GM12878 (cell line): ENCODE results near the gene TREM1. TPM values are rescaled to one million over a fixed set of nuclear protein-coding genes. Genes with fewer than 3 reads are reported as not detected.
A peak's percentile ranks its signal among the peaks of the same experiment; 100 is the strongest.

Experiments
- CEBPB ChIP-seq, 2 experiments: fragments of 150-350 bp in 1 of 2; IDR thresholded peaks; 2 replicates each; pipeline ENCODE4 v1.6.1; 2012 to 2014; ENCODE audit warnings: low read depth in 2 of 2, low read length in 2 of 2, borderline replicate concordance in 1 of 2, inconsistent platforms in 1 of 2
- CREM ChIP-seq: IDR thresholded peaks from 2 replicates; pipeline ENCODE4 v1.6.1; 2014; ENCODE audit warnings: antibody characterized with exemption, low read depth
- ELK1 ChIP-seq: IDR thresholded peaks from 2 replicates; pipeline ENCODE4 v1.6.1; 2012; ENCODE audit warnings: low read depth, low read length, improper control_type of control experiment
- EP300 ChIP-seq, 2 experiments: fragments of 150-350 bp in 1 of 2; IDR thresholded peaks; 2 replicates each; pipeline ENCODE4 v1.6.1; 2011 to 2012; ENCODE audit warnings: low read depth in 2 of 2, low read length in 2 of 2, borderline replicate concordance in 1 of 2, improper control_type of control experiment in 1 of 2, inconsistent platforms in 1 of 2; ENCODE audit not compliant: control insufficient read depth in 1 of 2
- FOXM1 ChIP-seq: IDR thresholded peaks from 2 replicates; pipeline ENCODE4 v1.6.1; 2012; ENCODE audit warnings: low read depth, mild to moderate bottlenecking, inconsistent platforms, low read length, moderate library complexity
- IKZF2 ChIP-seq, 2 experiments: fragments of 450-650 bp; IDR thresholded peaks; 2 replicates each; pipeline ENCODE4 v1.6.1; 2017; ENCODE audit warnings: mild to moderate bottlenecking in 2 of 2, moderate library complexity in 2 of 2
- KDM1A ChIP-seq: fragments of 200-600 bp; sonication (generic); IDR thresholded peaks from 2 replicates; pipeline ENCODE4 v1.6.1; 2016; ENCODE audit warnings: borderline replicate concordance
- SIN3A ChIP-seq: IDR thresholded peaks from 2 replicates; pipeline ENCODE4 v1.6.1; 2012; ENCODE audit warnings: low read depth, low read length, improper control_type of control experiment
- SRF ChIP-seq, 2 experiments: IDR thresholded peaks; 2 replicates each; pipeline ENCODE4 v1.6.1; 2011; ENCODE audit warnings: low read depth in 2 of 2, low read length in 2 of 2, mild to moderate bottlenecking in 1 of 2, moderate library complexity in 1 of 2
- STAT1 ChIP-seq: fragments of 450-650 bp; conservative IDR thresholded peaks from 2 replicates; pipeline ENCODE4 v1.6.1; 2014; ENCODE audit warnings: antibody characterized with exemption, mild to moderate bottlenecking
- TAF1 ChIP-seq: IDR thresholded peaks from 2 replicates; pipeline ENCODE4 v1.6.1; 2011; ENCODE audit warnings: mild to moderate bottlenecking, low read depth, low read length, borderline replicate concordance
- ZBED1 ChIP-seq: IDR thresholded peaks from 2 replicates; pipeline ENCODE4 v1.6.1; 2016; ENCODE audit warnings: borderline replicate concordance
- ZNF207 ChIP-seq: fragments of 450-650 bp; IDR thresholded peaks from 2 replicates; pipeline ENCODE4 v1.6.1; 2014; ENCODE audit warnings: antibody characterized with exemption, mild to moderate bottlenecking, borderline replicate concordance
- ZSCAN29 ChIP-seq: fragments of 450-650 bp; IDR thresholded peaks from 2 replicates; pipeline ENCODE4 v1.6.1; 2017; ENCODE audit warnings: mild to moderate bottlenecking, moderate library complexity
- polyA plus RNA-seq, 11 experiments: library from polyadenylated mRNA; depleted of rRNA in 4 of 11; unstranded in 6 of 11; stranded (reverse) in 5 of 11; fragments of >200 nt; fragmentation: Nextera tagmentation in 4 of 11; fragmentation: Illumina TruSeq in 1 of 11; extraction: Ambion mirVana in 4 of 11; extraction: Trizol in 1 of 11; gene quantifications; 1 replicate in 1 of 11; 2 replicates in 10 of 11; pipeline versions ENCODE4 v1.2.1 to v1.2.3, GENCODE V29; 2011 to 2016; ENCODE audit warnings: inconsistent platforms in 2 of 11, missing spikeins in 2 of 11, low read depth in 1 of 11
- total RNA-seq, 4 experiments: library from RNA; depleted of rRNA in 3 of 4; stranded (reverse); fragments of >200 nt in 3 of 4; fragmentation: Illumina TruSeq in 1 of 4; extraction: Trizol in 1 of 4; gene quantifications; 2 replicates each; pipeline versions ENCODE4 v1.2.1 to v1.2.3, GENCODE V29; 2013 to 2021
- TF ChIP-seq, protein P1 (sequence below): fragments of 450-650 bp; IDR thresholded peaks from 2 replicates; pipeline ENCODE4 v1.6.1; 2016; ENCODE audit warnings: mild to moderate bottlenecking
- TF ChIP-seq, protein P2 (sequence below): fragments of 450-650 bp; IDR thresholded peaks from 2 replicates; pipeline ENCODE4 v1.6.1; 2018; ENCODE audit warnings: borderline replicate concordance, mild to moderate bottlenecking; ENCODE audit not compliant: partially characterized antibody
- TF ChIP-seq, protein P3 (sequence below): fragments of 450-650 bp; IDR thresholded peaks from 2 replicates; pipeline ENCODE4 v1.6.1; 2017; ENCODE audit warnings: borderline replicate concordance
- TF ChIP-seq, protein P4 (sequence below): IDR thresholded peaks from 2 replicates; pipeline ENCODE4 v1.6.1; 2011; ENCODE audit warnings: low read depth, low read length, improper control_type of control experiment, borderline replicate concordance
- TF ChIP-seq, protein P5 (sequence below): fragments of 450-650 bp; IDR thresholded peaks from 2 replicates; pipeline ENCODE4 v1.6.1; 2017; ENCODE audit warnings: mild to moderate bottlenecking

TREM1 gene
- total and polyA plus RNA-seq, 10 of the 15 experiments (the other 5 are each of a cell fraction or from before 2014, with no cell fraction given): 0.09 to 2.6 (median 0.28) TPM; not detected in 2

DNA sequence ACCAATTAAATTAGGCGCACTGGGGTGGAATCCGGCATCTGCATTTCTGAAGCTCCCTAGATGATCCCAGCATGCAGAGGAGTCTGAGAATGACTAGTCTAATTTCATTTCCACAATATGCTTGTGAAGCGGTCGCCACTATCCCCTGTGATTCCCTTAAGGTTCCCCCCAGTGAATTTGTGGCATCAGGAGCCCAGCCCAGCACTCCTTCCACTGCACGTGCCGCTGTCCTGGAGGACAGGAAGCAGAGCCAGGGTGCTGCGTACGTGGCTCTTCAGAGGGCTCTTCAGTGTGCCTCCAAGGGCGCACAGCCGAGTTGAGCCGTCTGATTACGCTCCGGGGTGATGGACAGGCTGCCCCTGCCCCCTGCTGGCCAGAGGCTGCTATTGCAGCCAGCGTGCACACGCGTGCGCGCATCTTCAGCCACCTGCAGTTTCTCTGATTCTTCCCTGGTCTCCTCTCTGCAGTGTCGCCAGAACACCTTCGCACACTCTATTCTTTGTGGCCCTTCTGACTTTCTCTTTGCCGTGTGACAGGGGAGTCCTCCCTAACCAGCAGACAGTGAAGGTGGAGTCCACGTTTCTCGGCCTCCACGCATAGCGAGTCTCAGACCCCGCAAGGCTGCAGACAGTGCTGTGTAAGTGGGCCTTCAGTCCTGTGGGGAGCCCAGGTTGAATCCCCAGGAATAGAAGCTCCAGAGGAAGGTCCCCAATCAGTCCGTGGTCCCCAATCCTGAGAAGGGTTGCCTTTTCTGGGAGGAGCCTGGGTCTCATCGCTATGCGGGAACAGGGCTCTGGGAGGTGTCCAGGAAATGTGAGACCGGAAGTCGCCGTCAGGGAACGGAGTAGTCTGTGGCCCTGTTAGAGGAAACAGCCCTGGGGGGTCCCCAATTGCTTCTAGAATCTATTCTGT lies 32.4 kb upstream of the TREM1 start (continued):
- TF ChIP-seq, protein P1, sequence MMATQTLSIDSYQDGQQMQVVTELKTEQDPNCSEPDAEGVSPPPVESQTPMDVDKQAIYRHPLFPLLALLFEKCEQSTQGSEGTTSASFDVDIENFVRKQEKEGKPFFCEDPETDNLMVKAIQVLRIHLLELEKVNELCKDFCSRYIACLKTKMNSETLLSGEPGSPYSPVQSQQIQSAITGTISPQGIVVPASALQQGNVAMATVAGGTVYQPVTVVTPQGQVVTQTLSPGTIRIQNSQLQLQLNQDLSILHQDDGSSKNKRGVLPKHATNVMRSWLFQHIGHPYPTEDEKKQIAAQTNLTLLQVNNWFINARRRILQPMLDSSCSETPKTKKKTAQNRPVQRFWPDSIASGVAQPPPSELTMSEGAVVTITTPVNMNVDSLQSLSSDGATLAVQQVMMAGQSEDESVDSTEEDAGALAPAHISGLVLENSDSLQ: peak; percentile 93
- no peak for TF ChIP-seq KDM1A
- no peak for TF ChIP-seq ZSCAN29
- TF ChIP-seq ZBED1: no peak
- TF ChIP-seq EP300 (IDR thresholded peaks at IDR 0.05; ENCODE audit: borderline replicate concordance in 1 of 2, control insufficient read depth in 1 of 2, low read depth in 2 of 2, low read length in 2 of 2): no peak
- no peak for TF ChIP-seq CREM
- no peak for TF ChIP-seq SRF (IDR thresholded peaks at IDR 0.05; ENCODE audit: low read depth in 2 of 2, low read length in 2 of 2)
- TF ChIP-seq, protein P2, sequence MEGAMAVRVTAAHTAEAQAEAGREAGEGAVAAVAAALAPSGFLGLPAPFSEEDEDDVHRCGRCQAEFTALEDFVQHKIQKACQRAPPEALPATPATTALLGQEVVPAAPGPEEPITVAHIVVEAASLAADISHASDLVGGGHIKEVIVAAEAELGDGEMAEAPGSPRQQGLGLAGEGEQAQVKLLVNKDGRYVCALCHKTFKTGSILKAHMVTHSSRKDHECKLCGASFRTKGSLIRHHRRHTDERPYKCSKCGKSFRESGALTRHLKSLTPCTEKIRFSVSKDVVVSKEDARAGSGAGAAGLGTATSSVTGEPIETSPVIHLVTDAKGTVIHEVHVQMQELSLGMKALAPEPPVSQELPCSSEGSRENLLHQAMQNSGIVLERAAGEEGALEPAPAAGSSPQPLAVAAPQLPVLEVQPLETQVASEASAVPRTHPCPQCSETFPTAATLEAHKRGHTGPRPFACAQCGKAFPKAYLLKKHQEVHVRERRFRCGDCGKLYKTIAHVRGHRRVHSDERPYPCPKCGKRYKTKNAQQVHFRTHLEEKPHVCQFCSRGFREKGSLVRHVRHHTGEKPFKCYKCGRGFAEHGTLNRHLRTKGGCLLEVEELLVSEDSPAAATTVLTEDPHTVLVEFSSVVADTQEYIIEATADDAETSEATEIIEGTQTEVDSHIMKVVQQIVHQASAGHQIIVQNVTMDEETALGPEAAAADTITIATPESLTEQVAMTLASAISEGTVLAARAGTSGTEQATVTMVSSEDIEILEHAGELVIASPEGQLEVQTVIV: peak; percentile 3
- TF ChIP-seq, protein P3, sequence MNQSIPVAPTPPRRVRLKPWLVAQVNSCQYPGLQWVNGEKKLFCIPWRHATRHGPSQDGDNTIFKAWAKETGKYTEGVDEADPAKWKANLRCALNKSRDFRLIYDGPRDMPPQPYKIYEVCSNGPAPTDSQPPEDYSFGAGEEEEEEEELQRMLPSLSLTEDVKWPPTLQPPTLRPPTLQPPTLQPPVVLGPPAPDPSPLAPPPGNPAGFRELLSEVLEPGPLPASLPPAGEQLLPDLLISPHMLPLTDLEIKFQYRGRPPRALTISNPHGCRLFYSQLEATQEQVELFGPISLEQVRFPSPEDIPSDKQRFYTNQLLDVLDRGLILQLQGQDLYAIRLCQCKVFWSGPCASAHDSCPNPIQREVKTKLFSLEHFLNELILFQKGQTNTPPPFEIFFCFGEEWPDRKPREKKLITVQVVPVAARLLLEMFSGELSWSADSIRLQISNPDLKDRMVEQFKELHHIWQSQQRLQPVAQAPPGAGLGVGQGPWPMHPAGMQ: no peak
- TF ChIP-seq ZNF207: no peak; the same call in 1 of the 2 replicates
- TF ChIP-seq SIN3A: 0 out of 2 replicates have a peak, but pooled peaks have one; percentile 32
- no peak for TF ChIP-seq CEBPB (IDR thresholded peaks at IDR 0.05; ENCODE audit: borderline replicate concordance in 1 of 2, low read depth in 2 of 2, low read length in 2 of 2)
- TF ChIP-seq STAT1: peak; percentile 87; the same call in 1 of the 2 replicates
- 0 out of 2 replicates have a peak, but pooled peaks have one; percentile 21 for TF ChIP-seq TAF1
- TF ChIP-seq FOXM1: 0 out of 2 replicates have a peak, but pooled peaks have one; percentile 49
- TF ChIP-seq, protein P4, sequence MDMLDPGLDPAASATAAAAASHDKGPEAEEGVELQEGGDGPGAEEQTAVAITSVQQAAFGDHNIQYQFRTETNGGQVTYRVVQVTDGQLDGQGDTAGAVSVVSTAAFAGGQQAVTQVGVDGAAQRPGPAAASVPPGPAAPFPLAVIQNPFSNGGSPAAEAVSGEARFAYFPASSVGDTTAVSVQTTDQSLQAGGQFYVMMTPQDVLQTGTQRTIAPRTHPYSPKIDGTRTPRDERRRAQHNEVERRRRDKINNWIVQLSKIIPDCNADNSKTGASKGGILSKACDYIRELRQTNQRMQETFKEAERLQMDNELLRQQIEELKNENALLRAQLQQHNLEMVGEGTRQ: no peak
- TF ChIP-seq IKZF2 (IDR thresholded peaks at IDR 0.05): peak; percentile 78 to 80
- 0 out of 2 replicates have a peak, but pooled peaks have one; percentile 19 for TF ChIP-seq ELK1
- TF ChIP-seq, protein P5, sequence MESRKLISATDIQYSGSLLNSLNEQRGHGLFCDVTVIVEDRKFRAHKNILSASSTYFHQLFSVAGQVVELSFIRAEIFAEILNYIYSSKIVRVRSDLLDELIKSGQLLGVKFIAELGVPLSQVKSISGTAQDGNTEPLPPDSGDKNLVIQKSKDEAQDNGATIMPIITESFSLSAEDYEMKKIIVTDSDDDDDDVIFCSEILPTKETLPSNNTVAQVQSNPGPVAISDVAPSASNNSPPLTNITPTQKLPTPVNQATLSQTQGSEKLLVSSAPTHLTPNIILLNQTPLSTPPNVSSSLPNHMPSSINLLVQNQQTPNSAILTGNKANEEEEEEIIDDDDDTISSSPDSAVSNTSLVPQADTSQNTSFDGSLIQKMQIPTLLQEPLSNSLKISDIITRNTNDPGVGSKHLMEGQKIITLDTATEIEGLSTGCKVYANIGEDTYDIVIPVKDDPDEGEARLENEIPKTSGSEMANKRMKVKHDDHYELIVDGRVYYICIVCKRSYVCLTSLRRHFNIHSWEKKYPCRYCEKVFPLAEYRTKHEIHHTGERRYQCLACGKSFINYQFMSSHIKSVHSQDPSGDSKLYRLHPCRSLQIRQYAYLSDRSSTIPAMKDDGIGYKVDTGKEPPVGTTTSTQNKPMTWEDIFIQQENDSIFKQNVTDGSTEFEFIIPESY: peak; percentile 92
